GM10266 (cell line): ENCODE results near the gene NANOGP8.

Experiments
- DNase-seq: peaks from one replicate; pipeline ENCODE4 v3.0.0; 2012; ENCODE audit errors: extremely low spot score
- TF ChIP-seq, protein P1 (sequence below): IDR thresholded peaks from 2 replicates; pipeline ENCODE4 v1.5.1; 2012; ENCODE audit warnings: mild to moderate bottlenecking, low read depth; ENCODE audit not compliant: control insufficient read depth, insufficient read depth; ENCODE audit errors: missing control alignments

Gene NANOGP8

DNA sequence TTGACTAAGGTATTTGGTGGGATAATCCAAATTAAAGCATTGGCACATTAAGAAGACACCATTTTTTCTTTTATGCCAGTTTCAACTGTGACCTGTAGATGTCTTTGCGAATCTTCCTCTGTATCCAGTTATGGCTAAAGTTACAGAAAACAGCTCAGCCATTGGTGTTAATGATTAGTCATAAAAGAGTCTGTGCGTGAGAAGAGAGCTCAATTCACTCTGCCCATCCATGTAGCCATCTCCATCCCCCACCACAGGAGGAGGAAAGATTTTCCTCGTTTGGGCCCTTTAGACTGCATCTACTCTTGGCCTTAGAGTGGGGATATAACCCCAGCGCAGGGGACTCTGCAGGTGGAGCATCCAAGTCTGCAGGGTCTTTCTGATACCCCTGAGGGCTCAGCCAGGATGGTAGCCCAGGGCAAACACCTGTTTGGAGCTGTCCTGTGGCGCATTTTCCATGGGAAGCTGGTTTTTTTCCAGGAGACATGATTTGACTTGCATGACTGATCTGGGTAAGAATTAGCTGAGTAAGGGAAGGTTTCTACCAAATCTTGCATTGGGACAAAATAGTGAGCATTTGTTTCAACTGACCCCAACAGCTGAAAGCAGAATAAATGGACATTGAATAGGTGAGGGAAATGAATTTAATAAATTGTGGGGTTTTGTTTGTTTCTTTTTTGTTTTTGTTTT is 29.5 kb downstream of the NANOGP8 start:
- TF ChIP-seq, protein P1, sequence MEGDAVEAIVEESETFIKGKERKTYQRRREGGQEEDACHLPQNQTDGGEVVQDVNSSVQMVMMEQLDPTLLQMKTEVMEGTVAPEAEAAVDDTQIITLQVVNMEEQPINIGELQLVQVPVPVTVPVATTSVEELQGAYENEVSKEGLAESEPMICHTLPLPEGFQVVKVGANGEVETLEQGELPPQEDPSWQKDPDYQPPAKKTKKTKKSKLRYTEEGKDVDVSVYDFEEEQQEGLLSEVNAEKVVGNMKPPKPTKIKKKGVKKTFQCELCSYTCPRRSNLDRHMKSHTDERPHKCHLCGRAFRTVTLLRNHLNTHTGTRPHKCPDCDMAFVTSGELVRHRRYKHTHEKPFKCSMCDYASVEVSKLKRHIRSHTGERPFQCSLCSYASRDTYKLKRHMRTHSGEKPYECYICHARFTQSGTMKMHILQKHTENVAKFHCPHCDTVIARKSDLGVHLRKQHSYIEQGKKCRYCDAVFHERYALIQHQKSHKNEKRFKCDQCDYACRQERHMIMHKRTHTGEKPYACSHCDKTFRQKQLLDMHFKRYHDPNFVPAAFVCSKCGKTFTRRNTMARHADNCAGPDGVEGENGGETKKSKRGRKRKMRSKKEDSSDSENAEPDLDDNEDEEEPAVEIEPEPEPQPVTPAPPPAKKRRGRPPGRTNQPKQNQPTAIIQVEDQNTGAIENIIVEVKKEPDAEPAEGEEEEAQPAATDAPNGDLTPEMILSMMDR = no peak
- DNase-seq = no peak

DNA sequence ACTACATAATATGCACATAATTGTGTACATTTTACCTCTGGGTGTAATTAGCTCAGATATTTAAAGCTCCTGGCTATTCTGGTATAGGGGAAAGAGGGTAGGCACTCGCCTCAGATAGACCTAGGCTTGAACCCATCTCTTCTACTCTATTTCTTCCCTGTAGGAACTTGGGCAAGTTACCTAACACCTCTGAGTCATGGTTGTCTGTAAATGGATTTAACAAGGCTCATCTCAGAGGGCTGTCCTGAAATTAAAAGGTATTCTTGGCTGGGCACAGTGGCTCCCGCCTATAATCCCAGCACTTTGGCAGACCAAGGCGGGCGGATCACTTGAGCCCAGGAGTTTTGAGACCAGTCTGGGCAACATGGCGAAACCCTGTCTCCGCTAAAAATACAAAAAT is 30.7 kb downstream of the NANOGP8 start:
- DNase-seq = no peak
- TF ChIP-seq, protein P1 = no peak

DNA sequence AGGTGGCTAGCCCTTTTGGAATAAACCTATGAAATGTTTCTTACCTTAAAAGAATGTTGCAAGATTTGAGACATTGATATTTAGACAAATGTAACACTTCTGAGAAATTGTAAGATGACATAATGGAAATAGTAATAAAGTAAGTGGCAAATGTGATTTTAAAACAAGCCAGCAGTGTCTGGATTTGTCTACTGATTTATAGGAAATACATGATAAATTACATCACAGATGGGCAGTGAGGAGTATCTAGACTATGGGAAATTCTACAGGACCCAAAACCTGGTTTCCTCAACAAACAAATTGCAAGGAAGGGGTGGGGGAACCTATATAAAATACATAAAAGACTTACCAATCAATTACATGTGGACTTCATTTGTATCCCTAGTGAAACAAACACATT is 37.1 kb downstream of the NANOGP8 start:
- no peak for DNase-seq
- TF ChIP-seq, protein P1 = no peak

DNA sequence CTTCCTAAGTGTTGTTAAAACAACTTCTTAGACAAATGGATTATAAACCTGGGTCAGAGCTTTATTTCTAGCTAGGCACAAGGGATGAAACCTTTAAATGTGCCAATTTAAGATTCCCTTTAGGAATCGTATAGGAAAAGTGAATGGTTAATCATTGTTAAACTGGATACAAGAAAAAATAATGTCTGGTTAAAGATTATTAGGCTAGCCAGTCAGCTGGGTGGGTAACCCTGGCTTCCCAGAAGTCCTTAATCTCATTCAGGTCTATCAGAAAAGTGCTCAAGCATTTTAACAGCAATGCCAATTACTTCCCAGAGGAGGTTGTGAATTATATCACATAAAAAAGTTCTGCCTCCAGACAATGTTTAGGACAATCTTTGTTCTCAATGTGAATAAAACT is 37.6 kb downstream of the NANOGP8 start:
- DNase-seq = no peak
- TF ChIP-seq, protein P1 = no peak

DNA sequence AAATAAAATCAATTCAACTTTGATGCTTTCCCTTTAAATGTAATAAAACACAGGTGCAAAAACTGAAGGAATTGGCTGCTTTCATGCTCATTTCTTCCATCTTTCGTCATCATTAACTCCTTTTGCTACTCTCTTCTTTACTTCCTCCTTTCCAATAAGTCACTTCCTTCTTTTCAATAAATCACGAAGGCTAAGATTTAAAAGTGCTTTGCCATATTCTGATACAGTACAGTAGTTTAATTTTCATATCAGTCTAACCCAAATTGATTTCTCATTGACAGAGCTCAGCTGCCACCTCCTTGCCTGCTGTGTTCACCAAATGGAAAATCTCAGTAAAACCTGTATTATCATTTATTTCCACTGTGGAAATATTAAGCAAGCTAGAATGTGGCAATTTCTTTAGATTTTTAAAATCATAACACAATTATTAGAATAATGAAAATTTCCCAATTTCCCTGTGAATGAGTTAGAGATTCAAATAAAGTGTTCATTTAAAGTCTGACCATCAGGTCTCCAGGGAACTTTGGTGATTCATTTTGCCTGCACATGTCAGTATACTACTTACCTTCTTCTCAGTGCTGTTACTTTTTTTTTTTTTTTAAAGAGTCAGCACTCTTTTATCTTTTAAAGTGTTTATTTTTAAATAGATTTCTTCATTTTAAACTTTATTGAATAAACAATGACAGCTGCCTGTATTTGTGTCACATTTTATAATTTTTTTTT is 41.6 kb downstream of the NANOGP8 start:
- DNase-seq = no peak
- TF ChIP-seq, protein P1 = no peak

DNA sequence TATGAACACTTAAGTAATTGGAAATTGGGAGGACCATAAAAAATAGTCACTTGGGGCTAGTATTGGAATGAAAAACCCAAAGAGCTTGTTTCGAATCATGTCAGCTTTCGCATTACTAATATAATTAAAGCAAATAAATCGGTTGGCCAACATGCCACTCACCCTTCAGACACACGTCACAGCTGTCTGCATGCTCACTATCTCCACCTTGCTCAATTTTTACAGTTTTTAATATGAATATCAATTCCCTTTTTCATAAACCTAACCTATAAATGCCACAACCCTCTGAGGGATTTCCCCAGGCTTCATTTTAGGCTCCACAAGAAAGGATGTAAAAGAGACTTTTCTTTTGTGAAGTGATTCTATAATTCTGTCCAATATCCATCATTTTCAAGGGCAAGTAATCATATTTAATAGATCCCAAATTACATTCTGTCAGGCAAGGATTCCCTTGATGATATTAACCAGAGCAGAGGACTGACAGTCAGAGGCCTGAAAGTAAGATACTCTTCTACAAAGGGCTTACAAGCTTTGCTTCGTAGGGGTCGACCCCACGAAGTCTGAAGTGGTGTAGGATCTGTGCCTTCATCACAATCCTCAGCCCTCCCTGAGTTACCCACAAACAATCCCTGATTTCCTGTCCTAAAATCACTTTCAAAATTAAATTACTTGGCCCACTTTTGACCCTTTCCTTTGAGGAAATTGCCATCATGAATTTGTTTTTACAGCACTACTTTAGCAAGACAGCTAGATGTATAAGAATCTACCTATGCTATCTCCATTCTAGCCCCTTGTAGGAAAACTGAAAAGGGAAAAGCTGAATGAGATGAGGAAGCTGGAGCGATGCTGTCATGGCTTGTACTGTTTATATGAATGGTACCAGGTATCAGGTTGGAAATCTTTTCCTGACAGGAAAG is 44.5 kb downstream of the NANOGP8 start:
- TF ChIP-seq, protein P1 = no peak
- no peak for DNase-seq
